ENCODE measurements around the gene ARHGAP20.

- TF ChIP-seq CTCF (conservative IDR thresholded peaks at IDR 0.05; ENCODE audit: low read length) (0 out of 2 replicates have a peak, but pooled peaks have one; percentile 18), EZH2phosphoT487 (IDR thresholded peaks at IDR 0.05; ENCODE audit: borderline replicate concordance, low read depth, low read length) (no peak)
Measured at GRCh38 chr11:110738641-110739040, 26.4 kb upstream of the ARHGAP20 start.
